ENCODE measurements around the gene TMA16. TPM values are rescaled to one million over a fixed set of nuclear protein-coding genes. Genes with fewer than 3 reads are reported as not detected.

Gene TMA16
- total RNA-seq, 1 donor from 2014 or later, result 20.9 TPM

Other genes starting within 250 kb of the TMA16 start
- gene NPY1R, start 162.1 kb upstream of the TMA16 start, total RNA-seq, result 9.9 TPM
- not detected for gene NPY5R, start 150.8 kb upstream of the TMA16 start, total RNA-seq
- under 0.01 TPM for gene TKTL2, start 20.9 kb upstream of the TMA16 start, total RNA-seq

Data from skeletal muscle tissue (tissue), 1 donor.